Gastroesophageal sphincter (tissue), 3 donors: ENCODE results near the gene CCDC178.

Experiments used
- POLR2A ChIP-seq, 2 donors: fragments of 450-650 bp; IDR thresholded peaks; one replicate each; pipeline ENCODE4 v1.6.1; 2017; ENCODE audit warnings: antibody characterized with exemption in 2 of 2, mild to moderate bottlenecking in 2 of 2, moderate library complexity in 1 of 2
- POLR2AphosphoS5 ChIP-seq: sonication (generic); formaldehyde crosslinking; IDR thresholded peaks from one replicate; pipeline ENCODE4 v1.6.1; 2017; ENCODE audit warnings: antibody characterized with exemption
- TF ChIP-seq, protein P1 (sequence below), 4 experiments: fragments of 200-600 bp in 2 of 4; fragments of 450-650 bp in 2 of 4; sonication (generic) in 1 of 4; IDR thresholded peaks; one replicate each; pipeline ENCODE4 v1.5.1; 2017 to 2019; ENCODE audit warnings: antibody characterized with exemption in 4 of 4, mild to moderate bottlenecking in 2 of 4, moderate library complexity in 2 of 4

DNA sequence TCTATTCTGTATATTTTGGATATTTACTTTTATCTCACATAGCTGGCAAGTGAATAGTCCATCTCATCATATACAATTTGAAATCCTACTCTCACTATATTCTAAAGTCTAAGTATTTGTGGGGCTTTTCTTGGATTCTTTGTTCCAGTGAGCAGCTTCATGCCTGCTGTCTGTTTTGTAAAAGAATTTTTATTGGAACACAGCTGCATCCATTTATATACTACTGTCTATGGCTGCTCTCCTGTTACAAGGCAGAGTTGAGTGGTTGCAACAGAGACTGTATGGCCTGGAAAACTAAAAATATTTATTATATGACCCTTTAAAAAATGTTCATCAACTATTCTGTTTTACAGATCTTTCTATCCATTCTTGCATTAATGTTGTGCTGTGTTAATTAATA lies 474.4 kb downstream of the CCDC178 start:
- TF ChIP-seq POLR2A (IDR thresholded peaks at IDR 0.05) (no peak), POLR2AphosphoS5 (no peak)
- TF ChIP-seq, protein P1, sequence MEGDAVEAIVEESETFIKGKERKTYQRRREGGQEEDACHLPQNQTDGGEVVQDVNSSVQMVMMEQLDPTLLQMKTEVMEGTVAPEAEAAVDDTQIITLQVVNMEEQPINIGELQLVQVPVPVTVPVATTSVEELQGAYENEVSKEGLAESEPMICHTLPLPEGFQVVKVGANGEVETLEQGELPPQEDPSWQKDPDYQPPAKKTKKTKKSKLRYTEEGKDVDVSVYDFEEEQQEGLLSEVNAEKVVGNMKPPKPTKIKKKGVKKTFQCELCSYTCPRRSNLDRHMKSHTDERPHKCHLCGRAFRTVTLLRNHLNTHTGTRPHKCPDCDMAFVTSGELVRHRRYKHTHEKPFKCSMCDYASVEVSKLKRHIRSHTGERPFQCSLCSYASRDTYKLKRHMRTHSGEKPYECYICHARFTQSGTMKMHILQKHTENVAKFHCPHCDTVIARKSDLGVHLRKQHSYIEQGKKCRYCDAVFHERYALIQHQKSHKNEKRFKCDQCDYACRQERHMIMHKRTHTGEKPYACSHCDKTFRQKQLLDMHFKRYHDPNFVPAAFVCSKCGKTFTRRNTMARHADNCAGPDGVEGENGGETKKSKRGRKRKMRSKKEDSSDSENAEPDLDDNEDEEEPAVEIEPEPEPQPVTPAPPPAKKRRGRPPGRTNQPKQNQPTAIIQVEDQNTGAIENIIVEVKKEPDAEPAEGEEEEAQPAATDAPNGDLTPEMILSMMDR (IDR thresholded peaks at IDR 0.05): no peak
